ENCODE results near the gene MARCHF3.
"Not testable (repeated sequence)": the region's sequence is repeated elsewhere in the genome, so short reads cannot be mapped to it uniquely, and the experiment has no call there.

The MARCHF3 gene

DNA sequence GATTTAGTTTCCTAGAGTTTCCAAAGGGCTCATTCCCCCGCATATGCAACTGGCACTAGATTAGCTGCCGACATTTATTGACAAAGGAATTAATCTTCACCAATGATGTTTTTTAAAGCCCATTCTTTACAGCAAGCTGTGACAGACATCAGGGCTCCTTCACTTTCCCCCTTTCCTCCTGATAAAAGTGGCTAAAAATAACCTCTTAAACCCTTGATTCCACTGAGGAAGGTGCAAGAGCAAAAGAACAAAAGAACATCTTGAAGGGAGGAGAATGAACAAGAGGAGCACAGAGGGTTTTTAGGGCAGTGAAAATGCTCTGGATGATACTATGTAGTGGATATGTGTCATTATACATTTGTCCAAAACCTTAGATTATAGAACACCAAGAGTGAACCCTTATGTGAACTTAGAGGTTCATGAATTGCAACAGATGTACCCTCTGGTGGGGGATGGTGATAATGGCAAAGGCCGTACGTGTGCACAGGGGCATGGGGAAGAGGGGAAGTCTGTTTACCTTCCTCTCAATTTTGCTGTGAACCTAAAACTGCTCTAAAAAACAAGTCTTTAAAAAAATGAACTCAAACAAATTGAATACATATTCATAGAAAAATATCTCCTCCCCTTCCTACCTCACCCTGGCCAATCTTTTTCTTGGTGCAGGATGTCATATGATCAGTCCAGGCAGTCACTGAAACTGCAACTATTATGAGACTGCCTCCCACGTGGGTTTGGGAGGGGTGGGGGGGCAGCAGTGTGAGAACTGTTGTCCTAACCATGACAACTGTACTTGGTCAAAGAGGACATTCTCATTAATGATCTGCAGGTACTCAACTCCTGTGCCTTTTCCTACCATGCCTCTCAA is 83.0 kb downstream of the MARCHF3 start:
- DNase-seq: no peak

DNA sequence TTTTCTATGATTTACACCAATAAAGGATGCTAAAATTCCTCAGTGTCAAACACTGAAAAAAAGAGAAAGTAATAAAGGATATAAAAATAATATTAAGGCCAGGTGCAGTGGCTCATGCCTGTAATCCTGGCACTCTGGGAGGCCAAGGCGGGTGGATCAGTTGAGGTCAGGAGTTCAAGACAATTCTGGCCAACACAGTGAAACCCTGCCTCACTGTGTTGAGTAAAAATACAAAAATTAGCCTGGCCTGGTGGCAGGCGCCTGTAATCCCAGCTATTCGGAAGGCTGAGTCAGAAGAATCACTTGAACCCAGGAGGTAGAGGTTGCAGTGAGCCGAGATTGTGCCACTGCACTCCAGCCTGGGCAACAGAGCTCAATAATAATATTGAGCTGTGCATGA is 87.5 kb downstream of the MARCHF3 start:
- DNase-seq: not testable (repeated sequence)

DNA sequence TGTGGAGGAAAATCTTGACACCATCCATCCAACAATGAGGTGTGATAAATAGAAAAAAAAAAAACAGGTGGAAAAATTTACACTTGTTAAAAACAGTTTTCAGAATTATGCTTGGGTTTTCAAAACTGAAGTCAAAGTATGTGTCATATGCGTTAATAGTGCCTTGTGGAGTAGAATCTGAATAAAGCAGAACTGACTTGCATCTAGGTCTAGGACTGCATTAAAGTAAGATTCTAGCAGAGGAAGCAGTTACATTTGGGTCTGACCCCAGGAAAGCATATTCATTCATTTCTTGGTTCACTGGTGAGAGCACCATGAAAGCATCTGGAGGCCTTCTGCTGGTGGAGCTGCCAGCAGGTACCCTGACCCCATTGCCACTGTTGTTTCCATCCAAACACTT is 89.0 kb downstream of the MARCHF3 start:
- DNase-seq: no peak

DNA sequence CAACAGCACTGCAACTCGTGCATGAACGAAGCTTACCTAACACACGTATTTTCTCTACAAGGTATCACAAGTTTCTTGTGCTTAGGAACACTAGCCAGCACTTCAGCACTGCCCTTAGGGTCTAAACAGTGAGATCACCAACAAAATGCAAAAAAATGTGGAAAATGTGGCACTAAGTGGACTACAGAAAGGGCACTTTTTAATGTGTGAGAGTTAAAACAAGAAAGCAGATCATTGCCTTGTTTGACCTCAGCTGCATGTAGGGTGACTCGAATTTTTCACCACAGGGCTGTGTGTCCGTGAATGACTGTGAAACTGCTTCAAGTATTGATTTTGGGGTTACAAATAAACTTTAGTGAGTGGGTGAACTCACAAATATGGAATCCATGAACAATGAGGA is 90.5 kb downstream of the MARCHF3 start:
- DNase-seq: no peak

DNA sequence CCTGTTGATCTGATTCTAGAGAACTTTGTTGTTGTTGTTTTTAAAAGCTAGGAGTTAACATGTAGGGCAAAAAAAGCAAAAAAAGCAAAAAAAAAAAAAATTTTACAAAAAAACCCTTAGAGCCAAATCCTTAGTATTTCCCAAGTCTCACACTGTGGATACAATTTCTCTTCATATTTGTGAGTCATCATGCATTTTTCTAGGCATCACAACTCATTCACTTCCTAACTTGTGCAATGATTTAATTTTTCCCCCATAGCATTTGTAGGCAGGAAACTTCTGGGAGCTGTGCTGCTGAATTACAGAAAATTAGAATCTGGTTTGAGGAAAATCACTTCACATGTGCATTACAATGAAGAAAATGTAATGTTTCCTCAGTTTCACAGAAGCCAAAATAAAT is 91.9 kb downstream of the MARCHF3 start:
- no peak for DNase-seq

DNA sequence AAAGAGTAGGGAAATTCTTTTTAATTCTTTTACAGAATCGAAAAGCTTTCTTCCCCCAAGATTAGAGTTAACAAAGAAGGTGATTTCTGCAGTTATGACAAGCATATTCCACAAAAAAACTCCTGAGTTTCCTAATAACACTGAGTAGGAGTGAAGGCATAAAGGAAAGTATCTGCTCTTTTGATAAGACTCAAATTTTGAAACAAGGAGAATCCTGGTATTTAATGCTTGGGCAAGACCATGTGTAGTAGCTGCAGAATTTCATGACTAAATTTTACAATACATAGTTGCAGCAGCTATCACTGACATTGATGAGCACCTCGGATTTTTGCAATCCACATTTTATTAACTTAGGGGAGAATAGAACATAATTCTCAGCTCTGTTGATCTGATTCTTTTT is 92.6 kb downstream of the MARCHF3 start:
- DNase-seq: no peak

DNA sequence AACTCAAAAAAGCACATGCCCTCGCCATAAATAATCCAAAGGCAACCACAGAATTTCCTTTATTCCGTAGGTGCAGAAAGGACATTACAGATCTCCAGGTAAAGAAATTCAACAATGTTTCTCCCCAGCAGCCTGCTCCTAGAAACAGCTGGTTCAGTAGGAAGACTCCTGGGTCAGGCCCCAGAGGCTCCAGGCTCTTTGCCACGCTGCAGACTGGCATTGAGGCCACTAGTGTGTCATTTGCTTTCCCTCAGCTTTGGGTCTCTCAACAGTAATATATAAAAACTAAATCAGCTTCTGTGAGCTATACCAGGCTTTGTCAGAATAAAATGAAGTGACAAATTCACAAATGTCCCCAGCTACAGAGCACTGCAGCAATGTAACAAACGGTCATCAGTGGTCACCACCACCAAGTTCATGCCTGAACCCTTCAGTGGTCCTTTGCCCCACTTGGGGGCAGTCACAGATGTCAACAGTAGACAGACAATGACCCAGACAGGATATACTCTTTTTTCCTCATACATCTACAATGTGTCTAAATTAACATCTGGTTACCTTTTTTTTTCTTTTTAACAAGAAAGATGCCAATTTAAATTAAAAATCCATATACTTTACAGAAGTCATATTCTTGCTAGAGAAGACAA is 93.5 kb downstream of the MARCHF3 start:
- DNase-seq: no peak

DNA sequence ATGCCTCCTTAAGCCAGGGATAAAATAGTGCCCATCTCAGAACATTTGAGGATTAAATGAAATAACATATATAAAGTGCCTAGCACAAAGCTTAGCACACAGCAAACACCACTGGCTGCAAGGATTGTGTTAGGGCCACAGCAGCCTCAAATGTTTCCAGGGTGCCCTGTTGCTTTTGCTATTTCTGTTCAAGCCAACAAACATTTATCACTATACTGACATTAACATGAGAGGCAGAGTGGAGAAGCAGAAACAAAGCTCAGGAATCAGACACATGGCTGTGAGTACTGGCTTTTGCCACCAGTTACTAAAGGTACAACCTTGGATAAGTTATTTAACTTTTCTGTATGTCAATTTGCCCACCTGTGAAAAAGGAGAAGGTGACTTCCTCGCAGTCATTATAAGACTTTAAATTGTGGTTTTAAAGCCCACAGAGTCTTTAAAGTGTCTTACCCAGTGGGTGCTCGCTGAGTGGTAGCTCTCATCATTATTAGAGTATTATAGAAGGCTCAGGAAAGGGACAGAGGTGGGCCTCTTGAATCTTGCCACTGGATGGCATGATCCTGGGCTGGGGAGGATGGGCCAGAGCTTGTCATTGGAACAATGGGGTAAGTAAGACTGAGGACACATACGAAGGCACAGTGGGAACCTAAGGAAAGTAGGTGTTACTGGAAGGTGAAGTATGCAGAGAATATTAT is 98.2 kb downstream of the MARCHF3 start:
- DNase-seq: no peak

DNA sequence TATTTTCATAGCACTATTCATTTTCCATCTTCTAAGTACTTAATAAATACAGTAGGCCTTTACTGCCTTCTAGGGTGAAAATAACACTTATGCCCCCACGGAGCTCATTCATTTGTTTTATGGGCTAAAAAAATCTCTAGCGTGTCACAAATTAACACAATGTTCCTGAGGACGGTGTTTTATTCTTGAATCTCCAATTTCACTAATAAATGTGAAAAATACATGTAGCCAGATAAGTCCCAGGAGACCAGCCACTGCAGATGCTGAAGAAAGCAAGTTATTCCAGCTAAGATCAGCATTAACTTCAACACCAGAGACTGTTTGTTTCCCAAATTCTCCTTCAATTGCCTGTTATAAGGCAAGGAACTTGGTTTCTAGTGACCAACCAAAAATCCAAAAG is 102.3 kb downstream of the MARCHF3 start:
- DNase-seq: no peak

DNA sequence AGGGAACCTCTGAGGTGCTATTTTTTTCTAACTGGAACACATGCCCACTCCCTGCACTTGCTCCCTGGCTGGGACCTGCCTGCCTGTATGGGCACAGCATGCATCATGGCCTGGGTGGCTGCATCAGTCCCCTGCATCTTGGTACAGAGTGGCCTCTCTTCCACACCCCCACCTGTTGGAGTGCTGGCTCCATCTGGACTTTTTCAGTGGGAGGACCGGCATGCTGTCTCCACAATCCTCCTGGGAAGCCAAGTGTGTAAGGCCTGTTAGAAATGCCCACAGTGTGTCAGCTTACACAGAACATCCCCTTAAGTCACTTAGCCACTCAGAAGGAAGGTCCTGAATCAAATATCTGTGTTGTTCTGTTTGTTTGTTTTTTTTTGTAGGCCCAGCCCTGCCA is 102.9 kb downstream of the MARCHF3 start:
- DNase-seq: no peak

DNA sequence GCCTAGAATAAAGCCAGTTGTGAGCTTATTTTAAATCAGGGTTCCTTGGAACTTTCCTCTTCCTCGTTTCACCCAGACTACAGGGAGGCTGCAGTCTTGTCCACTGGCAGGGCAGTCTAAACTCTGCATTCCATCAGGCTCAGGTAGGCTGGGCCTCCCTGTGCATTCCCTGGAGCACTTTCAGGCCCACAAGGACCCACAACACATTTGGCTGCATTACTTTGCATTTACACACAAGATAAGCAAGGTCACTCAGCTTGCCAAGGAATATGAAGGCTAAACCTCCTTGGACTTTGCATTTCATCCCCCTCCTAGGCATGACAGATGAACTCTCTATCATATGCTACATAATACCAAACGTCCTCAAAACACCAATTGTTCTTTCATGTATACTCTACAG is 104.2 kb downstream of the MARCHF3 start:
- DNase-seq: no peak

DNA sequence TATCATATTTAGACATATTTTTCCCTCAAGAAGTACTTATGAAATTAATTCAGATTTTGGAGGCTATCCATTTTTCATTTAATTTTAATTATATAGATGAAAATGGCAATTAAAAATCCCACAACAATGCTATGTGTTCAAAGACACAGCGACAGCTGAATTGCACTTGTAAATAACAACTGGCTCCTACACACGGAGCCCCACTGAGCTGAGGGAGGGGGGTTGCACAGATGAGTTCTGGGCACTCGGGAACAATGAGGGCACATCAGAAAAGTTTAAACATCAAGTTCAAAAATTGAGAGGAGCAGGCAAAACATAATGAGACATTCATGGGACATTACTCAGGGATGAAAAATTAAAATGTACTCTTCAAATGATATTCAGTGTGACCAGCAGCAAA is 104.9 kb downstream of the MARCHF3 start:
- no peak for DNase-seq

DNA sequence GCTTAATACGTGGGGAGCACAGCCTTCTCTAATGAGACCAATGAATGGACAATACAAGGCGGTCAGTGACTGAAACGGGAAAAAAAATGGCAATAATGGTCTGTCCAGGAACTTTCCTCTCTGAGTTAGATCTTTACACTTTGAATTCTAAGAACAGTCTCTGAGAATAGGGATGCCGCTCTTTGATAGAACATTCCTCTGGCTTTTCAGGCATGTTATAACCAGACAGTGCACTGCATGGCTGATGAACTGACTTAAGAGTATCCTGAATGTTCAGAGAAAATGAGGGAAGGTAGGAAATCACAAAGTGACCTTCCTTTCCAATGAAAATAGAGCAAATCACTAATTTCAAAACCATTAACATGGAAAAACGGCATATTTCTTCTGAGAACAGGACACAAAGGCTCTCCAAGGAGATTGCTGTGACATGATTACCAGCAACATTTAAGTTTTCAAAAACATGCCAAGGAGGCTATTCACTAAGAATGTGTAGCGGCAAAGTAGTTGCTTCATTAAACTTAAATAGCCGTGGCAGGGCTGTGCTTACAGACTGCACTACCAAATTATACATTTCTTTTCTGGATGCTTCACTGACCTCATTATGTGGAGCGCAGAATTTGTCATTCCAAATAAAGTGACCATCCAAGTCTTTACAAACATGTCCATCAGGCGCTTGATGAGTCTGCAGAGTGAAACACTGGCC is 105.9 kb downstream of the MARCHF3 start:
- DNase-seq: no peak

DNA sequence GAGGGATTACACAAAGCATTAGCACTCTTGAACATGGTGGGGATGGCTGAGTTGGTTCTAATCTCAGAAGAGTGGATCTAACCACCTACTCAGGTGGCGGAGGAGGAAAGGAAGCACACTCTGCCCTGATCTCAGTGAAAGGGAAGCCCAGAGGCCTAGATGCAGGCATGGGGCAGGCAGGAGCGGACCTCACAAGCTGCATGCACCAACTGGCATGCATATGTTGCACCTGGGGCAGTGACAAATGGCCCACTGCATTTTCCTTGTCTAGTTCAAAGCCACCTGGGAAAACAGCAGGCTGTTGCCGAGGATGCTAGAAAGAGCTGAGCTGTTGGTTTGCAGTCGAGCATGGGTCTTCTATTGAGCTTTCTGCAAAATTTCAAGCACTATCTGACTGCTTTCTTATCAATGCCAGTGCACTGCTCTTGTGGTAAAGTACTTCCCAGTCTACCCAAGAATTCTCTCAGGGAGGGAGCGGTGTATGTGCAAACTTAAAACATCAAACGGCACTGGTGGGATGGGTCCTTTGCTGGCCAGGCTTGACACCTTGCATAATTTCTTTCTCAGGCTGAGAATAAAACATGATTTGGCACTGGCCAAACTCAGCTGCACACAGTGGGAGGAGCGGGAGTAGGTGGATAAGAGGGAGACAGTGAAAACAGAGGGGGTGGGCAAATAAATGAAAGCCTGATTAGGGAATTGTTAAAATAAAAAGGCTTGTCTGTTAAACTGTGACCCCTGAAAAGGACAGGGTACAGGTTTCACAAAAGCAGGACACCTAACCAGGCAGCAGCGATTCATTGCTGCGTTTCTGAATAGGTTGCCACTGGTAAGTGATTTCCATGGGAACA is 108.9 kb downstream of the MARCHF3 start:
- no peak for DNase-seq

DNA sequence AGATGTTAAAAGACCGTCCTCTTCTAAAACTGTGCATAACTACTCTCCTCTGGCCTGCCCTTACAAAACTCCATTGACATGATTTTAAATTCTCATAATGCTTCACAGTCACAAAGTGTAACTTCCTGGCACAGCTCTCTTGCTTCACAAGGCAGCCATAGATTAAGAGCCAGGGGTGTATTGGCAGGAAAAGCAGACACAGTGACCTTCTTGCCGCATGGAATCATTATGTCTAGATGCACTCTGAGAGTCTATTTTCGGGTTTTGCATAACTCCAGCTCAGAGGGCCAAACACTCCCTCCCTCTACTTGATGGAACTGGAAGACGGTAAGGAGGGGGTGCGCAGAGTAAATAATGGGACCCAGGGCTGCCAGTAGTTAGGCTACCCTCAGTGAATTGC is 110.1 kb downstream of the MARCHF3 start:
- DNase-seq: no peak

DNA sequence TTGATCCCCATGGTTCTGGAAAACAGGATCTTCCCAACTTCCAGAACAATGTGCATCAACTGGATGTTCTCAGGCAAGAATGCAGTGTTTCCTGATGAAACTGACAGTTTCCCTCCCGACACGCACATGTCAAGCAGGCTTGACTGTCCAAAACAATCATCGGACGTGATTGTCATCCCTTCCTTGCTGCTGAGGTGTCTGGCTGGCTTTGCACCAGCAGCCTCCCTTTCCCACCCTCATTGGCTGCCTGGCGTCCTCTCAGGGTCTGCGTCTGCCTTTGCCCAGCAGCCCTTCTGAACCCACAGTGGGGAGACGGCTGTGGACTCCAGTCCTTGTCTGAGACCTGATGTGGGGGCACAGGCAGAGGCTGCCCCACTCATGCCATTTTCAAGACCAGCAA is 110.8 kb downstream of the MARCHF3 start:
- DNase-seq: no peak

DNA sequence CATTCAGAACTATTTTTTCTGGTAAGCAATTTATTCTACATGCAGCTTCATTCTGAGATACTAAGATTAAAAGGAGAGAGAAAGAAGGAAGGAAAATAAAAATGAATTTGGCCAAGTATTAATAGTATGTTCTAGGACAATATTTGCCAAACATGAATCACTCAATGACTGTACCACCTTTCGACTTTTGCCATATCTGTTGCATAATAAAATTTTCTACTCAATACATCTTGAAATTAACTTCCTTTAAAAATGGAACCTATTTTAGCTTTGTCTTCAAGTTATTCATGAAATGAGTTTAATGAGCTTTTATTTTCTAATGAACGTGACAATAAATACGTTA is 111.8 kb downstream of the MARCHF3 start:
- no peak for DNase-seq

DNA sequence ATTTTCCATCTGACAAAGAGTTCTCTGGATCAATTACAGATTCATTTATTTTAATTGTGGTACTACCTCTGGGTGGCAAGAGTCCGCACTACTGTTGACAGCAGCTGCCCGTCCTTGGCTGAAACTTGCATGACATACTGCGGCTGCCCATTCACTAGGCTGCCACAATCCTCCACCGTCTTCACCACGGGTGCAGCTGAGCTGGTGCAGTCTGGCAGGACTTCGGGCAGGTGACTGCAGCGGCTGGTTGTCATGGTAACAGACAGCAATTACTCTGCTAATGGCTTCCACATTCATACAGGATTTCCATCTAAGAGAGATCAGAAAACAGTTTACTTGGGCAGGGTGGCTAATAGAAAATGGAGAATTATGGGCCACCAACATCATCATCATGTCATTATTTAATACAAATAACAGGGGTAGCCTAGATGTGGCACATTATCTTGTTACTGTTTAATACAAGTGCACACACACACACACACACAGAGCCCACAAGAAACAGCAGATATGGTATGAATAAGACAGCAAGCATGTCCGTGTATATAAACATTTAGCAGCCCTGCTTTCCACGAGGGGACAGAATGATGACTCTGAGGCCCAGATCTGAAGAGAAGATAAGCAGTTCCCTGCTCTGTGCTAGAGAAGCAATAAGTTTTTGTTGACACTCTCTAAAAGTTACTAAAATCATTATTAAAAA is 112.3 kb downstream of the MARCHF3 start:
- no peak for DNase-seq

DNA sequence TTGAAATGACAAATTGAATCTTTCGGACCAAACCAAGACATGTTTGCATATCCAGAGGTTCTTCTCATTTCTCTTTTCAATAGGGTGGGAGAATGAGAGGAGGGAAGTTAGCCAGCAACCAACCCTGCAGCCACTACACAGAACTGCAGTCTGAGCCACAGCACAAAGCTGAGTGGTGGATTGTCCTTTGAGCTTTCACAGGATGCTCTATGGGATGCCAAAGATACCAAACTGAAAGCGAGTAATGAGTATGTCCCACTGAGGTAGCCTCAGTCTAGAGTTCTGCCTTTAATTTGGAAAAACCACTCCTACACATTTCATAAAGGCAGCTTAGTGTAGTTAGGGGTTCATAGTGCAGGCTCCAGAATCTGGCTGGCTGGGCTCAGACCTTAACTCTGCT is 114.9 kb downstream of the MARCHF3 start:
- DNase-seq: no peak

DNA sequence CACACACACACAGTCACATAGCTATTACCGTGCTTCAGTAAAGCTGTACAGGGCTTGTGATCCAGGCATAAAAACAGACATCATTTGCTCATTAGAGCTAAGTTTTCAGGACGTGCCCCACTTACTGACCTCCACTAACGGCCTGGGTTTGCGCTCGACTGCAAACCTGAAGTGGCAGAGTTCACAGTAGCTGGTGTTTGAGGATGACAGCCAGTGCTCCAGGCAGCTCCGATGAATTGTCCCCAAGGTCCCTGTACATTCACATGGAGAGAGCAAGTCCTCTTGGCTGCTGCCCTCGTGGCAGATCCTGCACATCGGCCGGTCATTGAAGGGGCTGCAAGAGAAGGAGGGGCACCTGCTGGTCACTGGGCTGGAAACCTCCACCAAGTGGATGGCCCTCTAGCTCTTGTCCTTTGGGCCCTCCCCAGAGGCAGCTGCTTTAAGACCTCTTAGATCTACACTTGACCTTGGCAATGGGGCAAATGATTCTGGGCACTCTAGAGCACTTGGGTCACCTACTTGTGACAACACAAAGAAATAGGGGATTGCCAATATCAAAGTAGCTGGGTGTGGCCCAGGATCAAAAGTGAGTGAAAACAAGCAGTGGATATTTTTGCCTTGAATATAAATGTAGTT is 115.4 kb downstream of the MARCHF3 start:
- DNase-seq: no peak

DNA sequence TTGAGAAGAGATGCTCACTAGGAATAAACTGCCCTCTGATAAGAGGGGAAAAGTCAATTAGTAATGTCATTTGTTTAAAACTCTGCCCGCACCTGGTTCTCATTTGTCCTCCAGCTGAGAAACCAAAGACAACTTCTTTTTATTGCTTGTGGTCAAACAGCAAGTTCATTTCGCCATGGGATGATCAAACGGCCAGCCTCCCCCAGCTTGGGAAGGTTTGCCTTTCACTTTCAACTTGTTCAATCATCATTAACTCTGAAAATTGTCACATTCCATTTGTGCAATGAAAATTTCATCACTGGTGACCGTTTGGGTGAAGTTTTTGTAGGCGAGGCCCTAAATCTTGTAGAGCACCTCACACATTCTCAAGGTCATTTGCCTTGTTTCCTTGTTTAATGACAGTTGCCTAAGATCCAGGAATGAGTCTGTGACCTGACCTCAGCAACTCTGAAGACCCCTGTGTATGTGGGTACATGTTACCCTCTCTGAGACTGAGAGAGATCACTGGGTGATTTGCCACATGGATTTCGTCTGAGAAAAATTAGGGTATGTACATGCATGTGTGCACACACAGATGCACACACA is 117.7 kb downstream of the MARCHF3 start:
- no peak for DNase-seq
